Stomach (tissue), 4 donors: ENCODE data around the gene LCN1.

Experiments used
- CTCF ChIP-seq, 7 experiments: fragments of 450-650 bp in 4 of 7; fragments of 200-600 bp in 3 of 7; sonication (generic) in 3 of 7; IDR thresholded peaks; one replicate each; pipeline ENCODE4 v1.5.1; 2016 to 2019; ENCODE audit warnings: antibody characterized with exemption in 7 of 7, control low read depth in 2 of 7, mild to moderate bottlenecking in 1 of 7
- POLR2A ChIP-seq, 4 donors: fragments of 450-650 bp; IDR thresholded peaks; one replicate each; pipeline ENCODE4 v1.6.1; 2016; ENCODE audit warnings: antibody characterized with exemption in 4 of 4, control low read depth in 2 of 4, mild to moderate bottlenecking in 1 of 4, moderate library complexity in 1 of 4

- TF ChIP-seq CTCF (IDR thresholded peaks at IDR 0.05): no peak
- no peak for TF ChIP-seq POLR2A (IDR thresholded peaks at IDR 0.05)
Observed at GRCh38 chr9:135521608-135522095, 412 bp downstream of the LCN1 start.
